HCT116 (cell line): ENCODE data around the gene PRKCA. TPM values are rescaled to one million over a fixed set of nuclear protein-coding genes. Genes with fewer than 3 reads are reported as not detected.

Experiments used
- ATAC-seq: fragments of 200-7000 bp; cut with Tn5 transposase; 2 replicates; pipeline ENCODE4 v1.9.1; 2020; ENCODE audit warnings: mild to moderate bottlenecking, moderate library complexity
- BruUV-seq: library from RNA; stranded (reverse); fragments of 400-500 nt; replicated peaks from 2 replicates; lab custom pipeline; 2021; lab: Mats Ljungman, UMichigan
- CTCF ChIA-PET: fragments of 300-600 bp; sonication (Branson Sonifier 250); formaldehyde crosslinking; loops from one replicate; lab custom pipeline; 2021; ENCODE audit warnings: antibody characterized with exemption; lab: Charles Lee
- POLR2A ChIA-PET: fragments of 300-600, 350-600 bp; sonication (Branson Sonifier 250); formaldehyde crosslinking; loops from one replicate; lab custom pipeline; 2021; ENCODE audit warnings: antibody characterized with exemption; lab: Charles Lee
- RAD21 ChIA-PET, 2 experiments: fragments of 300-600 bp; sonication (Branson Sonifier 250); formaldehyde crosslinking; loops; one replicate each; lab custom pipeline; 2023; ENCODE audit warnings: low total read pairs in 2 of 2; ENCODE audit not compliant: uncharacterized antibody in 2 of 2, unreplicated experiment in 2 of 2, low non-redundant PET in 1 of 2; lab: Charles Lee
- DNase-seq: peaks from one replicate; pipeline ENCODE4 v3.0.0-alpha.2; 2010; ENCODE audit warnings: low read depth, low spot score
- H2AFZ ChIP-seq: fragments of 200-600 bp; shearing (Covaris generic), sonication (generic); 2 replicates; pipeline ENCODE4 v1.6.1; 2017; ENCODE audit warnings: low read depth, mixed run types, mixed read lengths, antibody characterized with exemption, low read length; ENCODE audit not compliant: poor library complexity, severe bottlenecking
- H3K27ac ChIP-seq: 2 replicates; pipeline ENCODE4 v1.5.1; 2012; ENCODE audit warnings: low read depth, low read length
- H3K27me3 ChIP-seq: fragments of 200-600 bp; sonication (generic); 2 replicates; pipeline ENCODE4 v1.6.1; 2016; ENCODE audit warnings: mixed run types, low read length, mixed read lengths; ENCODE audit not compliant: insufficient read depth
- H3K36me3 ChIP-seq, 2 experiments: fragments of 200-500 bp in 1 of 2; fragments of 200-600 bp in 1 of 2; sonication (Bioruptor generic) in 1 of 2; sonication (generic) in 1 of 2; 2 replicates each; pipeline versions ENCODE4 v1.5.1 to v1.6.1; 2014 to 2016; ENCODE audit warnings: low read length in 2 of 2, inconsistent platforms in 1 of 2, mixed read lengths in 1 of 2, mixed run types in 1 of 2; ENCODE audit not compliant: insufficient read depth in 2 of 2, control insufficient read depth in 1 of 2
- H3K4me1 ChIP-seq, 2 experiments: fragments of 200-600 bp in 1 of 2; sonication (generic) in 1 of 2; 2 replicates each; pipeline versions ENCODE4 v1.5.1 to v1.6.1; 2012 to 2017; ENCODE audit warnings: low read length in 2 of 2, inconsistent platforms in 1 of 2, mild to moderate bottlenecking in 1 of 2, mixed read lengths in 1 of 2, mixed run types in 1 of 2, moderate library complexity in 1 of 2; ENCODE audit not compliant: insufficient read depth in 2 of 2, control insufficient read depth in 1 of 2
- H3K4me2 ChIP-seq: fragments of 200-600 bp; sonication (generic); 2 replicates; pipeline ENCODE4 v1.6.1; 2017; ENCODE audit warnings: mixed run types, low read length, mixed read lengths
- H3K4me3 ChIP-seq, 2 experiments: fragments of 200-600 bp in 1 of 2; sonication (generic) in 1 of 2; replicated peaks in 1 of 2; 2 replicates each; pipeline ENCODE4 v1.5.1; 2011 to 2016; ENCODE audit warnings: low read length in 2 of 2, control low read depth in 1 of 2, low read depth in 1 of 2, mild to moderate bottlenecking in 1 of 2, mixed read lengths in 1 of 2, mixed run types in 1 of 2
- H3K79me2 ChIP-seq: fragments of 200-600 bp; sonication (generic); 2 replicates; pipeline ENCODE4 v1.6.1; 2017; ENCODE audit warnings: mild to moderate bottlenecking, mixed run types, low read length, moderate library complexity, mixed read lengths; ENCODE audit not compliant: insufficient read depth
- H3K9ac ChIP-seq: fragments of 200-600 bp; sonication (generic); 2 replicates; pipeline ENCODE4 v1.6.1; 2016; ENCODE audit warnings: low read length, mixed read lengths
- H3K9me2 ChIP-seq: fragments of 200-600 bp; sonication (generic), shearing (Covaris generic); 2 replicates; pipeline ENCODE4 v1.6.1; 2017; ENCODE audit warnings: mixed run types, mild to moderate bottlenecking, moderate library complexity; ENCODE audit not compliant: insufficient read depth
- H3K9me3 ChIP-seq, 2 experiments: fragments of 200-500 bp in 1 of 2; fragments of 200-600 bp in 1 of 2; sonication (Bioruptor generic) in 1 of 2; sonication (generic) in 1 of 2; 2 replicates each; pipeline ENCODE4 v1.6.1; 2014 to 2017; ENCODE audit warnings: low read length in 2 of 2, mixed read lengths in 2 of 2, inconsistent platforms in 1 of 2, low read depth in 1 of 2, mild to moderate bottlenecking in 1 of 2, mixed run types in 1 of 2, moderate library complexity in 1 of 2; ENCODE audit not compliant: control insufficient read depth in 1 of 2, insufficient read depth in 1 of 2
- H4K20me1 ChIP-seq: fragments of 200-600 bp; sonication (generic), shearing (Covaris generic); 2 replicates; pipeline ENCODE4 v1.6.1; 2017; ENCODE audit warnings: mixed run types, mild to moderate bottlenecking, moderate library complexity; ENCODE audit not compliant: insufficient read depth
- CEBPB ChIP-seq: IDR thresholded peaks from 2 replicates; pipeline ENCODE4 v1.6.1; 2012; ENCODE audit warnings: low read depth
- EGR1 ChIP-seq: IDR thresholded peaks from 2 replicates; pipeline ENCODE4 v1.6.1; 2012; ENCODE audit warnings: low read depth
- FOSL1 ChIP-seq: IDR thresholded peaks from 2 replicates; pipeline ENCODE4 v1.6.1; 2012; ENCODE audit warnings: low read depth
- JUND ChIP-seq: IDR thresholded peaks from 2 replicates; pipeline ENCODE4 v1.6.1; 2012
- POLR2AphosphoS5 ChIP-seq: IDR thresholded peaks from 2 replicates; pipeline ENCODE4 v1.6.1; 2011; ENCODE audit warnings: mild to moderate bottlenecking, low read depth, low read length, moderate library complexity
- SP1 ChIP-seq: IDR thresholded peaks from 2 replicates; pipeline ENCODE4 v1.6.1; 2012; ENCODE audit warnings: low read depth
- SRF ChIP-seq: IDR thresholded peaks from 2 replicates; pipeline ENCODE4 v1.6.1; 2012; ENCODE audit warnings: low read depth
- TCF7L2 ChIP-seq: IDR thresholded peaks from 2 replicates; pipeline ENCODE4 v1.7.0; 2011; ENCODE audit warnings: borderline replicate concordance, inconsistent platforms; ENCODE audit not compliant: insufficient read depth, insufficient read length; ENCODE audit errors: extremely low read depth
- YY1 ChIP-seq: IDR thresholded peaks from 2 replicates; pipeline ENCODE4 v1.6.1; 2011; ENCODE audit warnings: low read length, low read depth, moderate library complexity, mild to moderate bottlenecking; ENCODE audit not compliant: insufficient replicate concordance; ENCODE audit errors: extremely low read depth
- ZBTB33 ChIP-seq: IDR thresholded peaks from 2 replicates; pipeline ENCODE4 v1.6.1; 2011; ENCODE audit warnings: mild to moderate bottlenecking, low read length, moderate library complexity; ENCODE audit not compliant: insufficient replicate concordance; ENCODE audit errors: extremely low read depth
- intact Hi-C: fragments of 100-400 bp; cut with micrococcal nuclease; formaldehyde crosslinking; loops from 2 replicates; pipeline ENCODE4 v1.10.0; 2022
- total RNA-seq: library from RNA; stranded (reverse); gene quantifications from one replicate; pipeline ENCODE4 v1.2.1, GENCODE V29; 2021; ENCODE audit not compliant: unreplicated experiment
- TF ChIP-seq, protein P1 (sequence below): IDR thresholded peaks from 2 replicates; pipeline ENCODE4 v1.6.1; 2012
- TF ChIP-seq, protein P2 (sequence below), 3 experiments: fragments of 200-600 bp in 1 of 3; sonication (generic) in 1 of 3; IDR thresholded peaks in 2 of 3; conservative IDR thresholded peaks in 1 of 3; 2 replicates each; pipeline ENCODE4 v1.5.1; 2012 to 2017; ENCODE audit warnings: low read depth in 2 of 3, low read length in 2 of 3, antibody characterized with exemption in 1 of 3, borderline replicate concordance in 1 of 3, control low read depth in 1 of 3, mild to moderate bottlenecking in 1 of 3, mixed read lengths in 1 of 3, mixed run types in 1 of 3, moderate library complexity in 1 of 3; ENCODE audit not compliant: insufficient read depth in 1 of 3
- TF ChIP-seq, protein P3 (sequence below): IDR thresholded peaks from 2 replicates; pipeline ENCODE4 v1.6.1; 2012; ENCODE audit warnings: low read depth

PRKCA gene
- total RNA-seq, 1 experiment from 2014 or later = 18.8 TPM

DNA sequence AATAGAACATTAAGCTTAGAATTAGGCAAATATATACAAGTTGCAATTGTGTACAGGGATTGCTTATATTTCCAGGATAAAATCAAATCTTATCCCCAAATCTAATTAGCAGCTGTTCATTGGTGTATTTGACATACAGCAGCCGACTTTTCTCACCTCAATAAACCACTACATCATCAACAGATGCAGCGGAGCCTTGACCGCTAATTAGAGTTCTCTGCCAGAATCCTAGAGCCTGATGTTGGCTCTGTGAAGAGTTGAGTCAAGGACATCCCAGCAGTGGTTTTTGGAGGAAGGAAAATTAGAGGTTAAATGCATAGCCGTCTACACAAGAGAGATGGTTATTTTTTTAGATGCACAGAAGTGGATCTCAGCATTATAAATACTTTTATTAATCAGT, 310.6 kb downstream of the PRKCA start:
- POLR2A ChIA-PET = no interaction called here
- Histone ChIP-seq H3K27me3 (no peaks in the 10 kb centered on the region), H4K20me1 (no peaks in the 10 kb centered on the region), H3K27ac (no peak overlapping the region), H3K4me3 (no peak overlapping the region), H3K9me3 (no peaks in the 10 kb centered on the region), H3K79me2 (no peaks in the 10 kb centered on the region), H3K4me1 (no peaks in the 10 kb centered on the region), H3K36me3 (no peaks in the 10 kb centered on the region), H3K4me2 (no peak overlapping the region), H2AFZ (no peak overlapping the region), H3K9ac (no peak overlapping the region), H3K9me2 (no peaks in the 10 kb centered on the region)
- intact Hi-C loops = no loop called here
- no peak for TF ChIP-seq FOSL1
- no peak for TF ChIP-seq POLR2AphosphoS5
- TF ChIP-seq, protein P1, sequence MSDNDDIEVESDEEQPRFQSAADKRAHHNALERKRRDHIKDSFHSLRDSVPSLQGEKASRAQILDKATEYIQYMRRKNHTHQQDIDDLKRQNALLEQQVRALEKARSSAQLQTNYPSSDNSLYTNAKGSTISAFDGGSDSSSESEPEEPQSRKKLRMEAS = no peak
- no peak for TF ChIP-seq EGR1
- no peak for TF ChIP-seq CEBPB
- no peak for TF ChIP-seq YY1
- no peak for TF ChIP-seq SP1
- no peak for TF ChIP-seq SRF
- TF ChIP-seq, protein P2, sequence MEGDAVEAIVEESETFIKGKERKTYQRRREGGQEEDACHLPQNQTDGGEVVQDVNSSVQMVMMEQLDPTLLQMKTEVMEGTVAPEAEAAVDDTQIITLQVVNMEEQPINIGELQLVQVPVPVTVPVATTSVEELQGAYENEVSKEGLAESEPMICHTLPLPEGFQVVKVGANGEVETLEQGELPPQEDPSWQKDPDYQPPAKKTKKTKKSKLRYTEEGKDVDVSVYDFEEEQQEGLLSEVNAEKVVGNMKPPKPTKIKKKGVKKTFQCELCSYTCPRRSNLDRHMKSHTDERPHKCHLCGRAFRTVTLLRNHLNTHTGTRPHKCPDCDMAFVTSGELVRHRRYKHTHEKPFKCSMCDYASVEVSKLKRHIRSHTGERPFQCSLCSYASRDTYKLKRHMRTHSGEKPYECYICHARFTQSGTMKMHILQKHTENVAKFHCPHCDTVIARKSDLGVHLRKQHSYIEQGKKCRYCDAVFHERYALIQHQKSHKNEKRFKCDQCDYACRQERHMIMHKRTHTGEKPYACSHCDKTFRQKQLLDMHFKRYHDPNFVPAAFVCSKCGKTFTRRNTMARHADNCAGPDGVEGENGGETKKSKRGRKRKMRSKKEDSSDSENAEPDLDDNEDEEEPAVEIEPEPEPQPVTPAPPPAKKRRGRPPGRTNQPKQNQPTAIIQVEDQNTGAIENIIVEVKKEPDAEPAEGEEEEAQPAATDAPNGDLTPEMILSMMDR (IDR thresholded peaks at IDR 0.05 in 2 of 3, conservative IDR thresholded peaks at IDR 0.05 in 1 of 3; ENCODE audit: borderline replicate concordance in 1 of 3, insufficient read depth in 1 of 3, low read depth in 2 of 3, low read length in 2 of 3) = no peak
- RAD21 ChIA-PET = no interaction called here
- ATAC-seq (no peak), DNase-seq (no peak)
- CTCF ChIA-PET = no interaction called here
- no TSS peak for BruUV-seq

GRCh38 chr17:66614469-66614868, 312.1 kb downstream of the PRKCA start:
- ChIA-PET POLR2A (no interaction called here), CTCF (no interaction called here), RAD21 (no interaction called here)
- Histone ChIP-seq H3K36me3 (no peaks in the 10 kb centered on the region), H2AFZ (no peak overlapping the region), H3K9me2 (no peaks in the 10 kb centered on the region), H3K27ac (no peak overlapping the region), H3K9me3 (no peaks in the 10 kb centered on the region), H4K20me1 (no peaks in the 10 kb centered on the region), H3K4me2 (no peak overlapping the region), H3K4me1 (no peaks in the 10 kb centered on the region), H3K79me2 (no peaks in the 10 kb centered on the region), H3K9ac (no peak overlapping the region), H3K27me3 (no peaks in the 10 kb centered on the region), H3K4me3 (no peak overlapping the region)
- intact Hi-C loops = no loop called here
- ATAC-seq (no peak), DNase-seq (no peak)
- BruUV-seq = no TSS peak
- no peak for TF ChIP-seq EGR1
- TF ChIP-seq TCF7L2 = no peak
- no peak for TF ChIP-seq ZBTB33
- no peak for TF ChIP-seq JUND
- TF ChIP-seq, protein P3, sequence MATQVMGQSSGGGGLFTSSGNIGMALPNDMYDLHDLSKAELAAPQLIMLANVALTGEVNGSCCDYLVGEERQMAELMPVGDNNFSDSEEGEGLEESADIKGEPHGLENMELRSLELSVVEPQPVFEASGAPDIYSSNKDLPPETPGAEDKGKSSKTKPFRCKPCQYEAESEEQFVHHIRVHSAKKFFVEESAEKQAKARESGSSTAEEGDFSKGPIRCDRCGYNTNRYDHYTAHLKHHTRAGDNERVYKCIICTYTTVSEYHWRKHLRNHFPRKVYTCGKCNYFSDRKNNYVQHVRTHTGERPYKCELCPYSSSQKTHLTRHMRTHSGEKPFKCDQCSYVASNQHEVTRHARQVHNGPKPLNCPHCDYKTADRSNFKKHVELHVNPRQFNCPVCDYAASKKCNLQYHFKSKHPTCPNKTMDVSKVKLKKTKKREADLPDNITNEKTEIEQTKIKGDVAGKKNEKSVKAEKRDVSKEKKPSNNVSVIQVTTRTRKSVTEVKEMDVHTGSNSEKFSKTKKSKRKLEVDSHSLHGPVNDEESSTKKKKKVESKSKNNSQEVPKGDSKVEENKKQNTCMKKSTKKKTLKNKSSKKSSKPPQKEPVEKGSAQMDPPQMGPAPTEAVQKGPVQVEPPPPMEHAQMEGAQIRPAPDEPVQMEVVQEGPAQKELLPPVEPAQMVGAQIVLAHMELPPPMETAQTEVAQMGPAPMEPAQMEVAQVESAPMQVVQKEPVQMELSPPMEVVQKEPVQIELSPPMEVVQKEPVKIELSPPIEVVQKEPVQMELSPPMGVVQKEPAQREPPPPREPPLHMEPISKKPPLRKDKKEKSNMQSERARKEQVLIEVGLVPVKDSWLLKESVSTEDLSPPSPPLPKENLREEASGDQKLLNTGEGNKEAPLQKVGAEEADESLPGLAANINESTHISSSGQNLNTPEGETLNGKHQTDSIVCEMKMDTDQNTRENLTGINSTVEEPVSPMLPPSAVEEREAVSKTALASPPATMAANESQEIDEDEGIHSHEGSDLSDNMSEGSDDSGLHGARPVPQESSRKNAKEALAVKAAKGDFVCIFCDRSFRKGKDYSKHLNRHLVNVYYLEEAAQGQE = no peak
- TF ChIP-seq, protein P1 = no peak
